Measurements from ENCODE around the gene EXOC6B.

The EXOC6B gene

GRCh38 chr2:72828840-72829507 is 3.1 kb upstream of the EXOC6B start:
- peaks cover 21% of the 10 kb centered on the region for H3K4me1 ChIP-seq (ENCODE audit: control insufficient read depth, insufficient read depth, low read length, poor library complexity, severe bottlenecking)
- 84 to 100% methylated on average over 2 to 3 of the region's 6 CpGs for WGBS, 2 experiments (ENCODE audit: insufficient coverage in 2 of 2)
- no peak overlapping the region for H3K4me3 ChIP-seq (ENCODE audit: extremely low read depth, insufficient read depth, low read length, poor library complexity, severe bottlenecking)
- no peaks in the 10 kb centered on the region for H3K9me3 ChIP-seq (ENCODE audit: control insufficient read depth, low read length)
- H3K27ac ChIP-seq (ENCODE audit: low read depth, low read length, severe bottlenecking): no peak overlapping the region
- no peaks in the 10 kb centered on the region for H3K36me3 ChIP-seq (ENCODE audit: control insufficient read depth, insufficient read depth, low read length)

DNA sequence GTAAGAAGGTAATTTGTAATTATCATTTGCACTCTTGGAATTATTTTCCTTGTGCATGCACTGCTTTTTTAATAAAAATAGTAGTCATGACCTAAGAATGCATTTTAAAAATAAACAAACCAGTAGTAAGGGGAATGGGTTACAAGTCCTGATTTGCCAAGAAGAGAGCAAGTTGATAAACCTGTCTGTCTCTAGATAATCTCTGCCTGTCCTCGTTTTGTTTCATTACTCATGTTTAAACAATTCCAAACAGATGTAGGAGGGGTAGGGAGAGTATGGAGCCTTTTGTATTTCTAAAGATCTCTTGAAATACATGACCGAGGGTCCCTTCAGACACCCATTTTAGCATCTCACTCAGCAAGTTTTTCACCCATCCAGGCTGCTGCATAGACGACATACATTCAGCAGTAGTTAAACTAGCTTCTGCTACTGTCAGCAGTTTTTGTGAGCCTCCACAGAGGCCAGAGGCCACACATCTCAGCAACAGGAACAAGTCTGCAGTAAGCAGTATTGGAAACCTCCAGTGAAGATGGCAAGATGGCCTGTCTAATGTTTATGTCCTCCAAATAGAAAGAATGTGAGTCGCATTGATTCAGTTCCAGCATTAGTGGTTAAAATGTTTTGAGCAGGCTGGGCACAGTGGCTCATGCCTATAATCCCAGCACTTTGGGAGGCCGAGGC is 2.3 kb upstream of the EXOC6B start:
- peak overlapping the region; percentile 90 for H3K27ac ChIP-seq (ENCODE audit: low read depth, low read length, severe bottlenecking)
- WGBS, 2 experiments (ENCODE audit: insufficient coverage in 2 of 2): 37 to 86% methylated on average over 2 to 3 of the region's 5 CpGs
- no peaks in the 10 kb centered on the region for H3K9me3 ChIP-seq (ENCODE audit: control insufficient read depth, low read length)
- no peaks in the 10 kb centered on the region for H3K36me3 ChIP-seq (ENCODE audit: control insufficient read depth, insufficient read depth, low read length)
- no peak overlapping the region for H3K4me3 ChIP-seq (ENCODE audit: extremely low read depth, insufficient read depth, low read length, poor library complexity, severe bottlenecking)
- peaks cover 25% of the 10 kb centered on the region for H3K4me1 ChIP-seq (ENCODE audit: control insufficient read depth, insufficient read depth, low read length, poor library complexity, severe bottlenecking)

DNA sequence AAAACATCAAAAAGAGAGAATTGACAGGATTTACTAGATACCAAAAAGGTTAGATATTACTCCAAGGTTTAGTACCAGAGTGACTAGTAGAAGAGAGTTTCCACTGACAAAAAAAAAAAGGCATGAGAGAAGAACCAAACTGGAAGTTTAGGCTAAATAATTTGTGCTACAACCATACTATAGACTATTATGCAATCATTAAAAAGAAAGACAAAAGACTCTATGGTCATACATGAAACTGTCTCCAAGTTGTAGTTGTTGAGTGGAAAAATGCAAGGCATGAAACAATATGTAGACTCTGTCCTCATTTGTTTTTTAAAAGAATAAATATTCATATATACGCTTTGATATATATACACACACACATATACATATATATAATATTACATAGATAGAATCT is 1.7 kb upstream of the EXOC6B start:
- no peak overlapping the region for H3K27ac ChIP-seq (ENCODE audit: low read depth, low read length, severe bottlenecking)
- no peaks in the 10 kb centered on the region for H3K9me3 ChIP-seq (ENCODE audit: control insufficient read depth, low read length)
- H3K4me1 ChIP-seq (ENCODE audit: control insufficient read depth, insufficient read depth, low read length, poor library complexity, severe bottlenecking): peaks cover 25% of the 10 kb centered on the region
- no peaks in the 10 kb centered on the region for H3K36me3 ChIP-seq (ENCODE audit: control insufficient read depth, insufficient read depth, low read length)
- no CpG with 5 or more reads among the region's 1 CpG for WGBS, 2 experiments (ENCODE audit: insufficient coverage in 2 of 2)
- H3K4me3 ChIP-seq (ENCODE audit: extremely low read depth, insufficient read depth, low read length, poor library complexity, severe bottlenecking): no peak overlapping the region

DNA sequence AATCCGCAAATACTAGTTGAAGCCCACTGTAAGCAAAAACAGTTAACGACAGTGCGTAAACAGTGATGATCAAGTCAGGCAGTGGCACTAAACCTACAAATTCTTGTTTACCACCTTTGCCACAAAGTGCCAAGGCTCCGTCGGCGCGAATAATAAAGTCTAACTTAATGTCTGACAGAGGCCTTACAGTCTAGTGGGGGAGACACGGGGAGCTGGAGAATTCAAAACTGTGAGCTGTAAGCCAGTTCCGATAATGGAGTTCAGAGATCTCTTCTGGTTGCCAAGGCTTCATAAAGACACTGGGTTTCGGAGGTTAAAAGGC is 284 bp upstream of the EXOC6B start:
- H3K27ac ChIP-seq (ENCODE audit: low read depth, low read length, severe bottlenecking): peak overlapping the region; percentile 80
- no peaks in the 10 kb centered on the region for H3K9me3 ChIP-seq (ENCODE audit: control insufficient read depth, low read length)
- H3K36me3 ChIP-seq (ENCODE audit: control insufficient read depth, insufficient read depth, low read length): peaks cover 6% of the 10 kb centered on the region
- peaks cover 25% of the 10 kb centered on the region for H3K4me1 ChIP-seq (ENCODE audit: control insufficient read depth, insufficient read depth, low read length, poor library complexity, severe bottlenecking)
- WGBS, 2 experiments (ENCODE audit: insufficient coverage in 2 of 2): 65 to 75% methylated on average over 9 to 10 of the region's 10 CpGs
- H3K4me3 ChIP-seq (ENCODE audit: extremely low read depth, insufficient read depth, low read length, poor library complexity, severe bottlenecking): peak overlapping the region; percentile 79

GRCh38 chr2:72824224-72824842 is 1.5 kb downstream of the EXOC6B start:
- Histone ChIP-seq H3K27ac (ENCODE audit: low read depth, low read length, severe bottlenecking) (no peak overlapping the region), H3K4me1 (ENCODE audit: control insufficient read depth, insufficient read depth, low read length, poor library complexity, severe bottlenecking) (peaks cover 17% of the 10 kb centered on the region), H3K36me3 (ENCODE audit: control insufficient read depth, insufficient read depth, low read length) (peaks cover 13% of the 10 kb centered on the region), H3K9me3 (ENCODE audit: control insufficient read depth, low read length) (no peaks in the 10 kb centered on the region), H3K4me3 (ENCODE audit: extremely low read depth, insufficient read depth, low read length, poor library complexity, severe bottlenecking) (peak overlapping the region; percentile 79)
- 80% methylated on average over 3 of the region's 4 CpGs for WGBS, 2 experiments (ENCODE audit: insufficient coverage in 2 of 2)

- H3K27ac ChIP-seq (ENCODE audit: low read depth, low read length, severe bottlenecking): no peak overlapping the region
- 90 to 95% methylated on average over 2 of the region's 2 CpGs for WGBS, 2 experiments (ENCODE audit: insufficient coverage in 2 of 2)
- H3K4me1 ChIP-seq (ENCODE audit: control insufficient read depth, insufficient read depth, low read length, poor library complexity, severe bottlenecking): peaks cover 6% of the 10 kb centered on the region
- H3K4me3 ChIP-seq (ENCODE audit: extremely low read depth, insufficient read depth, low read length, poor library complexity, severe bottlenecking): no peak overlapping the region
- peaks cover 14% of the 10 kb centered on the region for H3K36me3 ChIP-seq (ENCODE audit: control insufficient read depth, insufficient read depth, low read length)
- no peaks in the 10 kb centered on the region for H3K9me3 ChIP-seq (ENCODE audit: control insufficient read depth, low read length)
Observed at GRCh38 chr2:72822794-72823193, 3.0 kb downstream of the EXOC6B start.

DNA sequence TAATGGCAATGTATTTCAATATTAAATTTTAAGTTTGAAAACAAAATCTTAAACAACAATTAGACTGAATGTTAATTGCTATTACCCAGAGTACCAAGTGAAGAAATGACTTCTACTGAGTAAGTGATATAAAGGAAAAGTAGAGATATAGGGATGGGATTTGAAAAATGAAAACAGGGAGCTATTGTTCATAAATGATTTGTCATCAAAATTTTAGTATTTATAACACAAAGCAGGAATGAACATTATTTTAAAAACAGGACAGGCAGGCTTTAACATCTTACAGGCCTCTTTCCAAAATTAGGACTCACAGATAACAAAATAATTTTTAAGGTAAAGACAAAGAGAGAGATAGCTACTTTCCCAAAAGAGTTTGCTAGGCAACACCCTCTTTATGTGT is 3.9 kb downstream of the EXOC6B start:
- Histone ChIP-seq H3K36me3 (ENCODE audit: control insufficient read depth, insufficient read depth, low read length) (peaks cover 14% of the 10 kb centered on the region), H3K4me1 (ENCODE audit: control insufficient read depth, insufficient read depth, low read length, poor library complexity, severe bottlenecking) (peaks cover 6% of the 10 kb centered on the region), H3K9me3 (ENCODE audit: control insufficient read depth, low read length) (no peaks in the 10 kb centered on the region), H3K4me3 (ENCODE audit: extremely low read depth, insufficient read depth, low read length, poor library complexity, severe bottlenecking) (no peak overlapping the region), H3K27ac (ENCODE audit: low read depth, low read length, severe bottlenecking) (no peak overlapping the region)

DNA sequence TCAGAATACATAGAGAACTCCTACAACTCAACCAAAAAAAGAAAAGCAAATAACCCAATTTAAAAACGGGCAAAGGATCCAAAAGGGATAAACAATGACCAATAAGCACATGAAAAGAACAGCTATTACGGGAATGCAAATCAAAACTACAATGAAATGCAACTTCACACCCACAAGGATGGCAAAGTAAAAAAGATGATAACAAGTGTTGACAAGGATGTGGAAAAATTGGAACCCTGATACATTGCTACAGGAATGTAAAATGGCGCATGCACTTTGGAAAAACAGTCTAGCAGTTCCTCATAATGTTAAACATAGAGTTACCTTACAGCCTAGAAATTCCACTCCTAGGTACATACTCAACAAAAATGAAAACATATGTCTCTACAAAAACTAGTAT is 4.7 kb downstream of the EXOC6B start:
- 100% methylated on average over 1 of the region's 3 CpGs for WGBS, 2 experiments (ENCODE audit: insufficient coverage in 2 of 2)
- Histone ChIP-seq H3K36me3 (ENCODE audit: control insufficient read depth, insufficient read depth, low read length) (peaks cover 14% of the 10 kb centered on the region), H3K4me1 (ENCODE audit: control insufficient read depth, insufficient read depth, low read length, poor library complexity, severe bottlenecking) (peaks cover 6% of the 10 kb centered on the region), H3K9me3 (ENCODE audit: control insufficient read depth, low read length) (no peaks in the 10 kb centered on the region), H3K4me3 (ENCODE audit: extremely low read depth, insufficient read depth, low read length, poor library complexity, severe bottlenecking) (no peak overlapping the region), H3K27ac (ENCODE audit: low read depth, low read length, severe bottlenecking) (no peak overlapping the region)

DNA sequence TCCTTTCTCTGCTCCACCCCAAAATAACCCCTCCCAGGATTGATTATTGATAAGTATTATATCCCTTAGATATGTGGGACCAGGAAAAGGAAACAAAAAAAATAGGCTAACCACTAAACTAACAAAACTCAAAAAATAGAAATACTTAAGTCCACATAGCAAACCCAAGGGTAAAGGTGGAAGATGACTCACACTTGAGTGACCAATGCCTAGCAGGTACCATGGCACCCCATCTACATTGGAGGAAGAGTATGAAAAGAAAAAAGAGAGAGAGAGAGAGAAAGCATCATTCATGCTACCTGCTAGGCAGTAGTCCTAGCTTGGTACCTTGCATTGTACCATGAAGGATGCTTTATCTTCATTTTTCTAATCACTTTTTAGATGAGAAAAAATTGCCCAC is 6.3 kb downstream of the EXOC6B start:
- Histone ChIP-seq H3K4me1 (ENCODE audit: control insufficient read depth, insufficient read depth, low read length, poor library complexity, severe bottlenecking) (peaks cover 6% of the 10 kb centered on the region), H3K4me3 (ENCODE audit: extremely low read depth, insufficient read depth, low read length, poor library complexity, severe bottlenecking) (no peak overlapping the region), H3K36me3 (ENCODE audit: control insufficient read depth, insufficient read depth, low read length) (peaks cover 14% of the 10 kb centered on the region), H3K9me3 (ENCODE audit: control insufficient read depth, low read length) (no peaks in the 10 kb centered on the region), H3K27ac (ENCODE audit: low read depth, low read length, severe bottlenecking) (no peak overlapping the region)

GRCh38 chr2:72815655-72816278 is 10.1 kb downstream of the EXOC6B start:
- H3K4me1 ChIP-seq (ENCODE audit: control insufficient read depth, insufficient read depth, low read length, poor library complexity, severe bottlenecking): no peaks in the 10 kb centered on the region
- H3K36me3 ChIP-seq (ENCODE audit: control insufficient read depth, insufficient read depth, low read length): peaks cover 9% of the 10 kb centered on the region
- no peak overlapping the region for H3K4me3 ChIP-seq (ENCODE audit: extremely low read depth, insufficient read depth, low read length, poor library complexity, severe bottlenecking)
- no peaks in the 10 kb centered on the region for H3K9me3 ChIP-seq (ENCODE audit: control insufficient read depth, low read length)
- 93 to 97% methylated on average over 10 of the region's 13 CpGs for WGBS, 2 experiments (ENCODE audit: insufficient coverage in 2 of 2)
- H3K27ac ChIP-seq (ENCODE audit: low read depth, low read length, severe bottlenecking): no peak overlapping the region

GRCh38 chr2:72813841-72814240 is 12.0 kb downstream of the EXOC6B start:
- H3K4me3 ChIP-seq (ENCODE audit: extremely low read depth, insufficient read depth, low read length, poor library complexity, severe bottlenecking): no peak overlapping the region
- H3K27ac ChIP-seq (ENCODE audit: low read depth, low read length, severe bottlenecking): no peak overlapping the region
- peaks cover 5% of the 10 kb centered on the region for H3K36me3 ChIP-seq (ENCODE audit: control insufficient read depth, insufficient read depth, low read length)
- H3K4me1 ChIP-seq (ENCODE audit: control insufficient read depth, insufficient read depth, low read length, poor library complexity, severe bottlenecking): no peaks in the 10 kb centered on the region
- peaks cover 3% of the 10 kb centered on the region for H3K9me3 ChIP-seq (ENCODE audit: control insufficient read depth, low read length)
- WGBS, 2 experiments (ENCODE audit: insufficient coverage in 2 of 2): 90 to 92% methylated on average over 2 of the region's 2 CpGs

All from mesodermal cell (in vitro differentiated cells).